ENCODE data around the gene GARNL3.

DNA sequence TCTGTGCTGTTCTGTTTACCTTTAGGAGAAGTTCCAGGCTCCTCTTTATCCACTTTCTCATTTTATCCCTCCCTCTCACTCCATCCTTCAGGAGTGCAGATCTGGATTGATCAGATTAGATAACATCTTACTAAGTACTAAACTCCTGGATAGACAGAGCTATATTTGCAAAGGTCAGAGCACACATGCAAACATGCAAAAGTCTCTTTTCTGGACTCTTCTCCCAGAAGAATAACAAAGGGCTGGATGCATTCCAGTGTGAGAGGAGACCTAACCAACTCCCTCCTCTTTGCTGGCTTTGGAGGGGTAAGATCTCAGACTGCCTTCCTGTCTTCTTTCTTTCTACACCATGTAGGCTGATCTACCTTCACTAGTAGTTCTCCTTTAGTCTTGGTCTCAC, 21.4 kb downstream of the GARNL3 start:
- no peak for TF ChIP-seq CTCF (IDR thresholded peaks at IDR 0.05)
- no peak for TF ChIP-seq POLR2A (IDR thresholded peaks at IDR 0.05)
- TF ChIP-seq EP300 (IDR thresholded peaks at IDR 0.05): no peak
